ENCODE data around the gene ARHGAP12.

The ARHGAP12 gene

DNA sequence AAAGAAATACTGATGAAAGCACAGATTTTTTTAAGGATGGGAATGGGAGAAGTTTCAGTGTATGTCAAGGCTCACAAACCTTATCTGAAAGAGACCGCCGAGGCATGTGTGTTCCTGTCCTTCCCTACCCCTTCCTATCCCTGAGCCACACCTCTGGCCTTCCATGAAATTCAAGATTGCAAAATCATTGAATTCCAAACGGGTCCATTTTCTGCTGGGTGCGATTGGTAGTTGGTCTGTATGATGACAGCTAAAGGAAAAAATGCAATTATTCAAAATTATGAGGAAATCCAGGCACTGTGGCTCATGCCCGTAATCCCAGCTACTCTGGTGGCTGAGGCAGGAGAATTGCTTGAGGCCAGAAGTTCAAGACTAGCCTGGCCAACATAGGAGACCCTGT lies 170.1 kb downstream of the ARHGAP12 start:
- TF ChIP-seq, protein P1, sequence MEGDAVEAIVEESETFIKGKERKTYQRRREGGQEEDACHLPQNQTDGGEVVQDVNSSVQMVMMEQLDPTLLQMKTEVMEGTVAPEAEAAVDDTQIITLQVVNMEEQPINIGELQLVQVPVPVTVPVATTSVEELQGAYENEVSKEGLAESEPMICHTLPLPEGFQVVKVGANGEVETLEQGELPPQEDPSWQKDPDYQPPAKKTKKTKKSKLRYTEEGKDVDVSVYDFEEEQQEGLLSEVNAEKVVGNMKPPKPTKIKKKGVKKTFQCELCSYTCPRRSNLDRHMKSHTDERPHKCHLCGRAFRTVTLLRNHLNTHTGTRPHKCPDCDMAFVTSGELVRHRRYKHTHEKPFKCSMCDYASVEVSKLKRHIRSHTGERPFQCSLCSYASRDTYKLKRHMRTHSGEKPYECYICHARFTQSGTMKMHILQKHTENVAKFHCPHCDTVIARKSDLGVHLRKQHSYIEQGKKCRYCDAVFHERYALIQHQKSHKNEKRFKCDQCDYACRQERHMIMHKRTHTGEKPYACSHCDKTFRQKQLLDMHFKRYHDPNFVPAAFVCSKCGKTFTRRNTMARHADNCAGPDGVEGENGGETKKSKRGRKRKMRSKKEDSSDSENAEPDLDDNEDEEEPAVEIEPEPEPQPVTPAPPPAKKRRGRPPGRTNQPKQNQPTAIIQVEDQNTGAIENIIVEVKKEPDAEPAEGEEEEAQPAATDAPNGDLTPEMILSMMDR (IDR thresholded peaks at IDR 0.05; ENCODE audit: low read depth, low read length), result no peak
- Histone ChIP-seq H3K4me3 (ENCODE audit: low read depth, low read length) (no peak overlapping the region), H3K27ac (no peak overlapping the region), H3K27me3 (ENCODE audit: insufficient read depth, low read depth, severe bottlenecking) (no peaks in the 10 kb centered on the region), H3K36me3 (no peaks in the 10 kb centered on the region), H3K9me3 (ENCODE audit: severe bottlenecking) (no peaks in the 10 kb centered on the region)
- DNase-seq, result no peak

DNA sequence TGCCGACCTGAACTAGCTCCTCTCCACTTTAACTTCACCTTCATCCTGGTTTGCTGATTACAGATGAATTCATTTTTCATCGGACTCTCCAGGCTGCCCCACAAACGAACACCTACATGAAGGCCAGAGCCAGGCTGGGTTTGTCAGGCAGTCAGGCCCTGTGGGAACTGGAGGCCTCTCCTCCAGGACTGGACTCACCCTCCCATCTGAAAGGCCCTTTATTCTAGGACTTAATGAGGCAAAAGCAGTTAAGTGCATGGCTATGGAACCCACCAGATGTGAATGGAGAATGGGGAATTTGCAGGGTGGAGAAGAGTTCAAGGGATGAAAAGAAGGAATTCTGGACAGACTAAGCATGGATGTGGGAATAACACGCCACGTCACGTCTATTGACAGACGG lies 170.8 kb downstream of the ARHGAP12 start:
- no peaks in the 10 kb centered on the region for H3K36me3 ChIP-seq
- TF ChIP-seq, protein P1 (IDR thresholded peaks at IDR 0.05; ENCODE audit: low read depth, low read length), result no peak
- no peak overlapping the region for H3K4me3 ChIP-seq (ENCODE audit: low read depth, low read length)
- H3K27me3 ChIP-seq (ENCODE audit: insufficient read depth, low read depth, severe bottlenecking), result no peaks in the 10 kb centered on the region
- no peaks in the 10 kb centered on the region for H3K9me3 ChIP-seq (ENCODE audit: severe bottlenecking)
- DNase-seq, result no peak
- no peak overlapping the region for H3K27ac ChIP-seq

DNA sequence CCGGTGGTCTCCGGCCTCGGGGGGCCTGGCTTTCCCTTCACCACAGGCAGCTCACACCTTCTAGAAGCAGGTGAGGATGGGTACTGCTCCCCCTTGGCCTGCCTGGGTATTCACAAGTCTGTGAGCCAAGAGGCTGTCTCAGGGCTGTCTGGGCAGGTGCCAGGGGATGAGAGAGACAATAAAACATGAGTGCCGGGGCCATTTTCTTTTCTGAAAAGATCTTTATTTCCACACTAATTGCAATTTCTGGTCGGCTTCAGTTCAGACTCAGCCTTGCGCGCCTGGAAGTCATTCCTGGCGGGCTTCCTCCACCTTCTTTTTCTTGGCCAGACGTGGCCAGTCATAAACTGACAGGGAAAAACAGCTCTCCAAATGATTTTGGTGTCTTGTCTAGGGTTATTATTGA lies 171.2 kb downstream of the ARHGAP12 start:
- Histone ChIP-seq H3K36me3 (no peaks in the 10 kb centered on the region), H3K9me3 (ENCODE audit: severe bottlenecking) (no peaks in the 10 kb centered on the region), H3K27me3 (ENCODE audit: insufficient read depth, low read depth, severe bottlenecking) (no peaks in the 10 kb centered on the region), H3K27ac (no peak overlapping the region), H3K4me3 (ENCODE audit: low read depth, low read length) (no peak overlapping the region)
- TF ChIP-seq, protein P1 (IDR thresholded peaks at IDR 0.05; ENCODE audit: low read depth, low read length), result no peak
- no peak for DNase-seq

DNA sequence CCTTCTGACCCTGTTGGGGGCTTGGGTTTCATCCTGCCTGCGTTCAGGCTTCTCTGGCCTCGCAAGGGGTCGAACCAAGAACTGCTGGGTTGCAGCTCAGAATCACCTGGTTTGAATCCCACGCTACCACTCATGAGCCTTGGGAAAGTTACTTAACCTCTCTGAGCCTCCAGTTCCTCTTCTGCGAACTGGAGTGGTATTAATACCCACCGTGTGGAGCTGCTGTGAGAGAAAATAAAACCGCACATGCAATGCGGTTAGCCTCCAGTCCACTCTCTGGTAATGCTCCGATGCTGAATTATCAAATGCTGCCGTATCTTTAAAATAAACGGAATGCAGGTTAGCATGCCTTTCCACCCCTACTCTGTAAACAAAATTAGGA lies 171.9 kb downstream of the ARHGAP12 start:
- H3K4me3 ChIP-seq (ENCODE audit: low read depth, low read length), result no peak overlapping the region
- H3K36me3 ChIP-seq, result no peaks in the 10 kb centered on the region
- no peaks in the 10 kb centered on the region for H3K9me3 ChIP-seq (ENCODE audit: severe bottlenecking)
- DNase-seq, result no peak
- TF ChIP-seq, protein P1 (IDR thresholded peaks at IDR 0.05; ENCODE audit: low read depth, low read length), result no peak
- H3K27me3 ChIP-seq (ENCODE audit: insufficient read depth, low read depth, severe bottlenecking), result no peaks in the 10 kb centered on the region
- no peak overlapping the region for H3K27ac ChIP-seq

DNA sequence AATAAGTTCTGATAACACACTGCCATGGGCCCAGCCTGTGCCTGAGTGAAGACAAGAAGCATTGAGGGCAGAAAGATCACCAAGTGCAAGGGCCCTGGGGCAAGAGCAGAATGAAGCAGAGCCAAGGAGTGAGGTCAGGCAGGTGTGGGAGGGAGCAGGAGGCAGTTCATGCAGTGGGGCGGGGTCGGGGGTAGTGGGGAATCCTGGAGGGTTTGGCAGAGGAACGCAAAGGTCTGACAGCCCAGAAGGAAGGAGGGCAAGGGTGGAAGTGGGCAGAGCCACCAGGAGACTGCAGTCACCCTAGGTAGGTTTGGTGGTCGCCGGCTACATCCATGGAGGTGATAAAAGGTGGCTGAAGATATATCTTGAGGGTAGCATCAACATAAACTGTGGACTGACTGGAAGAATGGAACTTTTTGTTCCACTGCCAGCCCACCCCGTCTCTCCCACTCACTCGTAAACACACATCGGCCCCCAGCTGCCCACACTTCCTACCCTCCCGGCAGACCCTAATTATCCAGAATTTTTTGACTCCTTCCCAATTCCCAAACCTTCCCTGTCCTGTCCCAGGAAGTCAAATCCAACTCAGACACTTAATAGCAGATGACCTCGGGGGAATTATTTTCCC lies 172.4 kb downstream of the ARHGAP12 start:
- Histone ChIP-seq H3K9me3 (ENCODE audit: severe bottlenecking) (no peaks in the 10 kb centered on the region), H3K27me3 (ENCODE audit: insufficient read depth, low read depth, severe bottlenecking) (no peaks in the 10 kb centered on the region), H3K27ac (no peak overlapping the region), H3K36me3 (no peaks in the 10 kb centered on the region), H3K4me3 (ENCODE audit: low read depth, low read length) (no peak overlapping the region)
- DNase-seq, result no peak
- TF ChIP-seq, protein P1 (IDR thresholded peaks at IDR 0.05; ENCODE audit: low read depth, low read length), result no peak
